ENCODE data around the gene C19orf85. TPM values are rescaled to one million over a fixed set of nuclear protein-coding genes. Genes with fewer than 3 reads are reported as not detected.
A peak's percentile ranks its signal among the peaks of the same experiment; 100 is the strongest.

The C19orf85 gene
- total RNA-seq, 1 experiment from 2014 or later: 0.23 TPM

GRCh38 chr19:55440411-55441105 is 24.0 kb downstream of the C19orf85 start:
- H3K4me1 Mint-ChIP-seq (ENCODE audit: insufficient read depth, unreplicated experiment): peaks cover 37% of the 10 kb centered on the region
- ChIA-PET CTCF (no interaction called here), POLR2A (no interaction called here)
- intact Hi-C loops (cut with micrococcal nuclease): no loop called here
- no peaks in the 10 kb centered on the region for H3K9me3 Mint-ChIP-seq (ENCODE audit: unreplicated experiment)
- H3K36me3 Mint-ChIP-seq (ENCODE audit: insufficient read depth, unreplicated experiment): no peaks in the 10 kb centered on the region
- H3K27ac Mint-ChIP-seq (ENCODE audit: low read depth, unreplicated experiment): no peak overlapping the region
- no peak overlapping the region for H3K4me3 Mint-ChIP-seq (ENCODE audit: unreplicated experiment)
- peaks cover 66% of the 10 kb centered on the region for H3K27me3 Mint-ChIP-seq (ENCODE audit: insufficient read depth, unreplicated experiment)
- DNase-seq (ENCODE audit: unreplicated experiment): no peak
- TF ChIP-seq, protein P1, sequence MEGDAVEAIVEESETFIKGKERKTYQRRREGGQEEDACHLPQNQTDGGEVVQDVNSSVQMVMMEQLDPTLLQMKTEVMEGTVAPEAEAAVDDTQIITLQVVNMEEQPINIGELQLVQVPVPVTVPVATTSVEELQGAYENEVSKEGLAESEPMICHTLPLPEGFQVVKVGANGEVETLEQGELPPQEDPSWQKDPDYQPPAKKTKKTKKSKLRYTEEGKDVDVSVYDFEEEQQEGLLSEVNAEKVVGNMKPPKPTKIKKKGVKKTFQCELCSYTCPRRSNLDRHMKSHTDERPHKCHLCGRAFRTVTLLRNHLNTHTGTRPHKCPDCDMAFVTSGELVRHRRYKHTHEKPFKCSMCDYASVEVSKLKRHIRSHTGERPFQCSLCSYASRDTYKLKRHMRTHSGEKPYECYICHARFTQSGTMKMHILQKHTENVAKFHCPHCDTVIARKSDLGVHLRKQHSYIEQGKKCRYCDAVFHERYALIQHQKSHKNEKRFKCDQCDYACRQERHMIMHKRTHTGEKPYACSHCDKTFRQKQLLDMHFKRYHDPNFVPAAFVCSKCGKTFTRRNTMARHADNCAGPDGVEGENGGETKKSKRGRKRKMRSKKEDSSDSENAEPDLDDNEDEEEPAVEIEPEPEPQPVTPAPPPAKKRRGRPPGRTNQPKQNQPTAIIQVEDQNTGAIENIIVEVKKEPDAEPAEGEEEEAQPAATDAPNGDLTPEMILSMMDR (IDR thresholded peaks at IDR 0.05; ENCODE audit: unreplicated experiment): no peak
- BruUV-seq (replicated peaks): no TSS peak

DNA sequence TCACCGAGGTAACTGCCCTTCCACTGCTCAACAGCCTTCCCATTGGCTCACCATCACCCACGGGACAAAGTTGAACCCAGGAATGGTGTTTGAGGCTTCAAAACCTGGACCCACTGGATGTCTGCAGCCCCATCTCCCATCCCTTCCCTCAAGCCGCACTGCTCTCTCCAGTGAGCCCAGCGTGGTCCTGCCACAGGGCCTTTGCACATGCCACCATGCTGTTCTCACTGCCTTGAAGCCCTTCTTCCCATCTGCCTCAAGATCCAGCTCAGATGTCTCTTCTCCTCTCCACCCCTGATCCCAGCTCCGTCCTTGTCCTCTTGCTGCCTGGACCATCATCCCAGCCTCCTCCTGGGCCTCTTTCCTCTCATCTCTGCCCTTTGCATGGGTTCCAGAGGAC is 25.5 kb downstream of the C19orf85 start:
- Mint-ChIP-seq H3K36me3 (ENCODE audit: insufficient read depth, unreplicated experiment) (no peaks in the 10 kb centered on the region), H3K9me3 (ENCODE audit: unreplicated experiment) (no peaks in the 10 kb centered on the region), H3K27ac (ENCODE audit: low read depth, unreplicated experiment) (no peak overlapping the region), H3K4me3 (ENCODE audit: unreplicated experiment) (no peak overlapping the region), H3K27me3 (ENCODE audit: insufficient read depth, unreplicated experiment) (peaks cover 54% of the 10 kb centered on the region), H3K4me1 (ENCODE audit: insufficient read depth, unreplicated experiment) (peaks cover 27% of the 10 kb centered on the region)
- ChIA-PET CTCF (interaction anchor here (0.6 to 0.9 kb wide), 2 partner anchors 17 to 298 kb away, joined by 3 to 4 read pairs; no protein-coding TSS in a partner anchor), POLR2A (no interaction called here)
- intact Hi-C loops (cut with micrococcal nuclease): no loop called here
- BruUV-seq (replicated peaks): no TSS peak
- no peak for DNase-seq (ENCODE audit: unreplicated experiment)
- TF ChIP-seq, protein P1 (IDR thresholded peaks at IDR 0.05; ENCODE audit: unreplicated experiment): no peak

GRCh38 chr19:55437410-55437809 is 27.1 kb downstream of the C19orf85 start:
- no peak overlapping the region for H3K4me3 Mint-ChIP-seq (ENCODE audit: unreplicated experiment)
- H3K36me3 Mint-ChIP-seq (ENCODE audit: insufficient read depth, unreplicated experiment): no peaks in the 10 kb centered on the region
- ChIA-PET CTCF (interaction anchor here (0.5 to 1.4 kb wide), 8 partner anchors 17 to 888 kb away, joined by 3 to 8 read pairs (median 3); no protein-coding TSS in a partner anchor), POLR2A (interaction anchor here (0.5 to 1.6 kb wide), 9 partner anchors 9 to 52 kb away, joined by 3 to 8 read pairs (median 4); partner anchors contain the start of genes ISOC2, RPL28 and UBE2S)
- BruUV-seq (replicated peaks): no TSS peak
- TF ChIP-seq, protein P1 (IDR thresholded peaks at IDR 0.05; ENCODE audit: unreplicated experiment): no peak
- H3K27ac Mint-ChIP-seq (ENCODE audit: low read depth, unreplicated experiment): no peak overlapping the region
- peaks cover 38% of the 10 kb centered on the region for H3K27me3 Mint-ChIP-seq (ENCODE audit: insufficient read depth, unreplicated experiment)
- no peaks in the 10 kb centered on the region for H3K9me3 Mint-ChIP-seq (ENCODE audit: unreplicated experiment)
- DNase-seq (ENCODE audit: unreplicated experiment): peak; percentile 82
- peaks cover 16% of the 10 kb centered on the region for H3K4me1 Mint-ChIP-seq (ENCODE audit: insufficient read depth, unreplicated experiment)
- intact Hi-C loops (cut with micrococcal nuclease): no loop called here

DNA sequence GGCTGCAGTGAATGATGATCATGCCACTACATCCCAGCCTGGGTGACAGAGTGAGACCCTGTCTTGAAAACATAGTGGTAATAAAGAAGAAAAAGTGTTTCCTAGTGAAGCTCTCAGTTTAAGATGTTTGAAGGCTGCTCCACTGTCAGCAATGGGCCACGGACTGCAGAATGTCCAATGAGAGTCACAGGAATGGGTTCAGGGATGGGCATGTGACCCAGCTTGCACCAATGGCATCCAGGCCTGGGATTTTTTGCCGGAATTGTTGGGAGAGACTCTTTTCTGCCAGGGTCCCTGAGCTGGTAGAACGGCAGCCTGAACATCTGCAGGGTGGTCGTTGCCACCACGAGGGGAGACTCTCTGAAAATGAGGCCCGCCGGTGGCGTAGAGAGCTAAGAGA is 27.7 kb downstream of the C19orf85 start:
- no peak overlapping the region for H3K27ac Mint-ChIP-seq (ENCODE audit: low read depth, unreplicated experiment)
- POLR2A ChIA-PET: interaction anchor here (0.8 to 1.6 kb wide), 7 partner anchors 9 to 51 kb away, joined by 3 to 8 read pairs (median 5); partner anchors contain the start of genes ISOC2, RPL28 and UBE2S
- CTCF ChIA-PET: interaction anchor here (0.5 to 1.4 kb wide), 8 partner anchors 17 to 887 kb away, joined by 3 to 8 read pairs (median 3); no protein-coding TSS in a partner anchor
- peaks cover 16% of the 10 kb centered on the region for H3K4me1 Mint-ChIP-seq (ENCODE audit: insufficient read depth, unreplicated experiment)
- no peak overlapping the region for H3K4me3 Mint-ChIP-seq (ENCODE audit: unreplicated experiment)
- intact Hi-C loops (cut with micrococcal nuclease): no loop called here
- H3K36me3 Mint-ChIP-seq (ENCODE audit: insufficient read depth, unreplicated experiment): no peaks in the 10 kb centered on the region
- no TSS peak for BruUV-seq (replicated peaks)
- no peak for DNase-seq (ENCODE audit: unreplicated experiment)
- peaks cover 32% of the 10 kb centered on the region for H3K27me3 Mint-ChIP-seq (ENCODE audit: insufficient read depth, unreplicated experiment)
- TF ChIP-seq, protein P1 (IDR thresholded peaks at IDR 0.05; ENCODE audit: unreplicated experiment): no peak
- H3K9me3 Mint-ChIP-seq (ENCODE audit: unreplicated experiment): no peaks in the 10 kb centered on the region

All from MCF 10A (cell line).